Measurements from ENCODE around the gene ACP1.
"Not testable (repeated sequence)": the region's sequence is repeated elsewhere in the genome, so short reads cannot be mapped to it uniquely, and the experiment has no call there.

ACP1 gene

DNA sequence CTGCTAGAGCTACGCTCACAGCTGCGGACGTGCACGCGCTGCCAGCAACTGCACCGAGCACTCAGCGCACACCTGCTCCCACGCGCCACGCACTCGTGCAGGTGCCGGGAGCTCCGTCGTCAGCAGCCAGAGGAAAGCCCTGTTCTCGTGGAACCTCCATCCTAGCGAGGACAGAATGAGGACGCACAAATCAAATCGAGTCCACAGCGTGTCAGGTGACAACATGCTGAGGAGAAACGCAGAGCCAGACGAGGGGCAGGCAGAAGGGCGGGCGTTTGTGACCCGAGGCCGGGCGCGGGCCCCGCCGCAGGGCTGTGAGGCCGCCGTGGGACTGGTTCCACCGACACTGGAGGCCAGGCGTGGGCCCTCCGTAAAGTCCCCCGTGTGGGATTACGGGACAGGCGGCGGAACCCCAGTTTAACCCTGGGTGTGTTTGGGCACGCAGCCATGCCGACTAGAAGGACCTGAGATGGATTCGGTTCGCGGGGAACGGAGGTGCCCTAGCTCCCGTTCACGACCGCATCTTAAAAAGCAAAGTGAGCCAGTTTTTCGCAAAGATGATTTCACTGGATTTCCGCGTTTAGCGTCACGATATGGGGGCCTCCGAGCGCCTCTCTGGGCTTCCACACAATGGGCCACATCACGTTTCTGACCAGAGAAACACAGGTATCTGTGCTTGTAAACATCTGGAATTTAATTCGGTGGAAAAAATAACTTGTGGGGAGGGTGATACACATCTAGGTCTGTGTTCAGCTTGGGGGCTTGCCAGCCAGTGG lies 50.0 kb downstream of the ACP1 start:
- no peak for DNase-seq

DNA sequence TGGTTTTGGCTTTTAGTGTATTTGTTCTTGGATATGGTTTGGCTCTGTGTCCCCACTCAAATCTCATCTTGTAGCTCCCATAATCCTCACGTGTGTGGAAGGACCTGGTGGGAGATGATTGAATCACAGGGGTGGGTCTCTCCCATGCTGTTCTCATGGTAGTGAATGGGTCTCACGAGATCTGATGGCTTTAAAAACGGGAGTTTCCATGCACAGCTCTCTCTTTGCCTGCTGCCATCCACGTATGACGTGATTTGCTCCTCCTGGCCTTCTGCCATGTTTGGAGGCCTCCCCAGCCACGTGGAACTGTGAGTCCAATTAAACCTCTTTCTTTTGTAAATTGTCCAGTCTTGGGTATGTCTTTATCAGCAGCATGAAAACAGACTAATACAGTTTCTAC lies 51.2 kb downstream of the ACP1 start:
- not testable (repeated sequence) for DNase-seq

DNA sequence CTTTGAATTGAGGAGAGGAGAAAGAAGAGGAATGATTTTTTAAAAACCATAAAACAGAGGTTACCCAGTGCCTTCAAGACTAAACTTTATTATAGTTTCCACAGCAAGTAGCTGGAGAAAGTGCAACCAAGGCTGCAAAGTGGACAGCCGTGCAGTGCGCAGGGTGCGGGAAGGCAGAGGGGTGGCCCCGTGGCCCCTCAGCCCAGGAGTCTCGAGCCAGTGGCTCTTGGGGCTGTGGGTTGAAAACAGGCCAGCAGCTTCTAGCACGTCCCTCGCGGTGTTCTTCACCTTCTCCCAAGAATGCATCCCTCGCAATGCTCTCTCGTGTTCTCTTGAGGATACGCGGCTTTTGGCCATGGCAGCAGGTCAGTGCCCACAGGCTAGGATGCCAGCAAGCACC lies 51.6 kb downstream of the ACP1 start:
- no peak for DNase-seq

DNA sequence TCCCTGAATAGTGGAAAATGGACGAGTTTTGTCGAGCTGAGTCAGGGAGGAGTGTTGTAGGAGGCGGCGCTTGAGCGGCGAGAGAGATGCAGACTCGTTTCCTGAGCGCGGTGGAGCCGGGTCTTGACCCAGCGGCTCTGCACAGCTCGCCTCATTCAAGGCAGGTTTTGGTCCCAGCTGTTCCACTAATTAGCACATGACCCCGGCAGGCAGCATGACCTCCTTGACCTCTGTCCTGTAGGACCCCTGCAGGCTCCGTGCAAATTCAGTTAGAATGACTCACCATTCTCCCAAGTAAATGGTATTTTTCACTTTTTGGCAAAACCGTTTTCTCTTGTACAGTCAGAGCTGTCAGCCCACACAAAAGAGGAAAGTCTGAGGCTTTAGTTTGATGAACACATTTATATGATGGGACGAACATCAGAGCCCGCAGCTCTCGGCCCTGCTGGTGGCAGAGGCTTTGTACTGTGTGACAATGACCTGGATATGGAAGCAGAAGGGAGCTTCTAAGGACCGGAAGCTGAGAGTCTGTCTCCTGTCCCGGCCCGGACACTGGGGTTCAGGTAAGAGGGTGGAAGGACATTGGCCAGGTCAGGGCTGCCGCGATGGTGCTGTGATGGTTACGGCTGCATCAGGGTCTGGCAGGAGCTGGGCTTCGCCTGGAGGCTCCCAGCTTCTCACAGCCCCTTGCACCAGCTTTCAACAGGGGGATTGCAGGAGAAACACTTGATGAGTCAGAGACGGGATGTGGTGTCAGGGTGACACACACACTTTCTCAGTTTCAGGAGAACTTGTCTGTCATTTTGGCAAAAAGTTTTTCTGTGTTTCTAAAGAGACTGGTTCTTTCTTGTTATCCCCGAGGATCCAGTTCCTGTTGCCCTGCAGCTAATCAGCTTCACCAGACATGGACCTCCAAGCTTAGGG lies 53.0 kb downstream of the ACP1 start:
- no peak for DNase-seq

GRCh38 chr2:319059-319600 lies 54.4 kb downstream of the ACP1 start:
- no peak for DNase-seq

DNA sequence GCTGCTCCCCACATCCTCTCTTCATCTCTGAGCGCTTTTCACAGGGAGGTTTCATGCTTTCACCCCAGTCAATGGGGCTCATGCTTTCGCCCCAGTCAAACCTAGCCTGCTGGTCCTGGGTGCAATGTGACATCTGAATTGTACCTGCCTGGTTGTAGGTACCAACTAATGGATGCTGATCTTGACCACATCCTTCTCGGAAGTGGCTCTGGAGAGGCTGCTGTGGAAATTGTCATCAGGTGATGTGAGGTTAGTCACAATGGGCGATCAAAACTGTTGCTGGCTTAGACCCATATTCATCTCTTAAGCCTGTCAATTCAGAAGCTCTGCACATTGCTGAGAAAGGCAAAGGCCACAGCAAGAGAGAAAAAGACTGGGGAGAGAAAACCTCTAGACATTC lies 55.8 kb downstream of the ACP1 start:
- no peak for DNase-seq

- no peak for DNase-seq
Observed at GRCh38 chr2:322326-322725, 57.6 kb downstream of the ACP1 start.

DNA sequence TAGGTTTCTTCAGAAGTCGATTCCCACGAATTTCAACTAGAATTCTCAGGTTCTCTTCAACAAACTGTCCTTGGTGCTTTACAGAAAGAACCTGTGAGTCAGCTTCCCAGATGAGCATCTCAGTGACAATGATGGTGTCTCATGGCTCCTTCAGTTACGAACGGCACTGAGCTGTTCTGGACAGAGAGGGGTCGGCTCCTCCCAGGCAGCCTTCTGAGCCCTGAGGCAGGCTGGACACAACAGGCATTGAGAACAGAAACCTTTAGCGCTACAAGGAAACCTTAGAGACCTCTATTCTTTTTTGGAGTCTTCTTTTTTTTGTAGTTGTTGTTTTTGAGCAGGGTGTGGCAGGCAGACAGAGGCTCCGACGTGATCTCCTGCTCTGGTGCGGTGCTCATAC lies 58.3 kb downstream of the ACP1 start:
- no peak for DNase-seq

Data from NCI-H146 (cell line).